G401 (cell line): Measurements from ENCODE around the gene RBM42. TPM values are rescaled to one million over a fixed set of nuclear protein-coding genes. Genes with fewer than 3 reads are reported as not detected.

ENCODE experiments used
- DNase-seq: peaks from one replicate; pipeline ENCODE4 v3.0.0-alpha.2; 2015; ENCODE audit warnings: low spot score
- in situ Hi-C: cut with HindIII; loops from 2 replicates; pipeline ENCODE4 v1.10.0; 2016; ENCODE audit warnings: low sequenced_read_pairs, mixed read lengths
- total RNA-seq: library from RNA; depleted of rRNA; stranded (reverse); fragments of >200 nt; shearing (Covaris generic); gene quantifications from 2 replicates; pipeline ENCODE4 v1.2.3, GENCODE V29; 2014

The RBM42 gene
- total RNA-seq, 1 experiment from 2014 or later, result 119 TPM

- DNase-seq, result no peak
- in situ Hi-C loops, result no loop called here
Observed at GRCh38 chr19:35618857-35619256, 10.0 kb upstream of the RBM42 start.

- no peak for DNase-seq
- in situ Hi-C loops, result no loop called here
Observed at GRCh38 chr19:35619290-35619923, 9.4 kb upstream of the RBM42 start.

- DNase-seq, result no peak
- in situ Hi-C loops, result no loop called here
Observed at GRCh38 chr19:35620001-35620400, 8.8 kb upstream of the RBM42 start.

- DNase-seq, result no peak
- in situ Hi-C loops, result no loop called here
Observed at GRCh38 chr19:35621708-35622107, 7.1 kb upstream of the RBM42 start.

GRCh38 chr19:35622750-35623149 is 6.1 kb upstream of the RBM42 start:
- in situ Hi-C loops, result no loop called here
- DNase-seq, result no peak

GRCh38 chr19:35623327-35624010 is 5.4 kb upstream of the RBM42 start:
- in situ Hi-C loops, result no loop called here
- DNase-seq, result no peak

GRCh38 chr19:35628264-35628564 is 622 bp upstream of the RBM42 start:
- in situ Hi-C loops, result no loop called here
- DNase-seq, result no peak

GRCh38 chr19:35629332-35629633 is 447 bp downstream of the RBM42 start:
- no peak for DNase-seq
- in situ Hi-C loops, result no loop called here

GRCh38 chr19:35633727-35634440 is 5.0 kb downstream of the RBM42 start:
- in situ Hi-C loops, result no loop called here
- DNase-seq, result no peak

- in situ Hi-C loops, result no loop called here
Observed at GRCh38 chr19:35636651-35637050, 7.8 kb downstream of the RBM42 start.

GRCh38 chr19:35637165-35637564 is 8.3 kb downstream of the RBM42 start:
- DNase-seq, result no peak
- in situ Hi-C loops, result no loop called here

More at GRCh38 chr19:35636651-35637050, 7.8 kb downstream of the RBM42 start:
- no peak for DNase-seq

GRCh38 chr19:35639321-35639639 is 10.4 kb downstream of the RBM42 start:
- in situ Hi-C loops, result no loop called here
- DNase-seq, result no peak

- in situ Hi-C loops, result no loop called here
Observed at GRCh38 chr19:35639863-35640262, 11.0 kb downstream of the RBM42 start.

GRCh38 chr19:35641515-35642151 is 12.8 kb downstream of the RBM42 start, which contains the start of gene ETV2:
Gene ETV2, plus strand, starts transcription at chr19:35641745. Its CDS starts 716 bp downstream, at chr19:35642461.
- in situ Hi-C loops, result no loop called here
- DNase-seq, result no peak

More at GRCh38 chr19:35639863-35640262, 11.0 kb downstream of the RBM42 start:
- DNase-seq, result no peak

- DNase-seq, result no peak
- in situ Hi-C loops, result no loop called here
Observed at GRCh38 chr19:35642312-35642711, 13.5 kb downstream of the RBM42 start.

GRCh38 chr19:35642798-35643254 is 14.0 kb downstream of the RBM42 start:
- DNase-seq, result no peak
- in situ Hi-C loops, result no loop called here

- peak; percentile 76 for DNase-seq
- in situ Hi-C loops, result no loop called here
Observed at GRCh38 chr19:35643255-35644205, 14.7 kb downstream of the RBM42 start.

- peak; percentile 94 for DNase-seq
- in situ Hi-C loops, result no loop called here
Observed at GRCh38 chr19:35644206-35644986, 15.6 kb downstream of the RBM42 start.
